DOHH2 (cell line): Measurements from ENCODE around the gene CACNA1A.

ENCODE experiments used
- CTCF ChIP-seq: fragments of 200-600 bp; sonication (generic); IDR thresholded peaks from one replicate; pipeline ENCODE4 v1.5.1; 2014; ENCODE audit warnings: antibody characterized with exemption, mild to moderate bottlenecking, low read depth, low read length; ENCODE audit not compliant: poor library complexity, severe bottlenecking
- EZH2phosphoT487 ChIP-seq: fragments of 200-600 bp; sonication (generic); IDR thresholded peaks from 2 replicates; pipeline ENCODE4 v1.6.1; 2017; ENCODE audit warnings: borderline replicate concordance, mild to moderate bottlenecking, antibody characterized with exemption, low read length, moderate library complexity, mixed read lengths

GRCh38 chr19:13160557-13160956 lies 345.7 kb downstream of the CACNA1A start:
- TF ChIP-seq CTCF (no peak), EZH2phosphoT487 (no peak)
